ENCODE measurements around the gene SSBP3. TPM values are rescaled to one million over a fixed set of nuclear protein-coding genes. Genes with fewer than 3 reads are reported as not detected.

The SSBP3 gene
- total and polyA plus RNA-seq, 2 experiments from 2014 or later = 6.2 to 19.9 TPM

GRCh38 chr1:54379555-54380289, 26.5 kb downstream of the SSBP3 start:
- DNase-seq = no peak
- Histone ChIP-seq H3K27me3 (replicated peaks; ENCODE audit: insufficient read depth) (no peaks in the 10 kb centered on the region), H3K4me3 (no peak overlapping the region), H3K4me1 (ENCODE audit: insufficient read depth) (peaks cover 12% of the 10 kb centered on the region), H2AFZ (no peak overlapping the region), H3F3A (ENCODE audit: insufficient read depth) (peaks cover 8% of the 10 kb centered on the region; the same call in 1 of the 2 replicates), H3K9me2 (ENCODE audit: insufficient read depth) (no peaks in the 10 kb centered on the region), H3K79me2 (ENCODE audit: insufficient read depth) (peaks cover 87% of the 10 kb centered on the region), H4K20me1 (ENCODE audit: insufficient read depth) (no peaks in the 10 kb centered on the region), H3K27ac (no peak overlapping the region), H3K4me2 (ENCODE audit: unreplicated experiment) (no peak overlapping the region), H3K36me3 (ENCODE audit: low read depth) (no peaks in the 10 kb centered on the region), H3K9me3 (ENCODE audit: low read depth) (no peaks in the 10 kb centered on the region), H3K9ac (no peak overlapping the region)
- WGBS, 2 experiments (ENCODE audit: low coverage in 1 of 2, low lambda C conversion rate in 2 of 2, missing lambda C conversion rate in 2 of 2) = 84 to 87% methylated on average over 21 to 23 of the region's 23 CpGs
- TF ChIP-seq EZH2 (IDR thresholded peaks at IDR 0.05; ENCODE audit: insufficient read depth, poor library complexity, severe bottlenecking) (no peak), EZH2phosphoT487 (IDR thresholded peaks at IDR 0.05; ENCODE audit: insufficient read depth, low read depth) (no peak)
- in situ Hi-C loops (cut with MboI) = no loop called here

- no peak overlapping the region for H3K9ac ChIP-seq
These were observed 27.2 kb downstream of the SSBP3 start for GRCh38 chr1:54378874-54379554.

GRCh38 chr1:54378157-54378873, 27.9 kb downstream of the SSBP3 start:
- Histone ChIP-seq H2AFZ (no peak overlapping the region), H4K20me1 (ENCODE audit: insufficient read depth) (no peaks in the 10 kb centered on the region), H3K9ac (no peak overlapping the region), H3K36me3 (ENCODE audit: low read depth) (no peaks in the 10 kb centered on the region), H3K4me2 (ENCODE audit: unreplicated experiment) (no peak overlapping the region), H3K4me3 (no peak overlapping the region), H3K9me3 (ENCODE audit: low read depth) (no peaks in the 10 kb centered on the region), H3K27me3 (replicated peaks; ENCODE audit: insufficient read depth) (no peaks in the 10 kb centered on the region), H3K9me2 (ENCODE audit: insufficient read depth) (no peaks in the 10 kb centered on the region), H3K4me1 (ENCODE audit: insufficient read depth) (peaks cover 7% of the 10 kb centered on the region; the same call in 1 of the 2 replicates), H3K79me2 (ENCODE audit: insufficient read depth) (peaks cover 88% of the 10 kb centered on the region), H3F3A (ENCODE audit: insufficient read depth) (0 out of 2 replicates have a peak, but pooled peaks cover 2% of the 10 kb centered on the region), H3K27ac (no peak overlapping the region)
- TF ChIP-seq EZH2phosphoT487 (IDR thresholded peaks at IDR 0.05; ENCODE audit: insufficient read depth, low read depth) (no peak), EZH2 (IDR thresholded peaks at IDR 0.05; ENCODE audit: insufficient read depth, poor library complexity, severe bottlenecking) (no peak)
- WGBS, 2 experiments (ENCODE audit: low coverage in 1 of 2, low lambda C conversion rate in 2 of 2, missing lambda C conversion rate in 2 of 2) = 86 to 88% methylated on average over 16 to 17 of the region's 17 CpGs
- in situ Hi-C loops (cut with MboI) = no loop called here
- DNase-seq = no peak

More at GRCh38 chr1:54378874-54379554, 27.2 kb downstream of the SSBP3 start:
- Histone ChIP-seq H3K9me3 (ENCODE audit: low read depth) (no peaks in the 10 kb centered on the region), H3K79me2 (ENCODE audit: insufficient read depth) (peaks cover 88% of the 10 kb centered on the region), H3K4me2 (ENCODE audit: unreplicated experiment) (no peak overlapping the region), H2AFZ (no peak overlapping the region), H3K4me1 (ENCODE audit: insufficient read depth) (peaks cover 7% of the 10 kb centered on the region; the same call in 1 of the 2 replicates), H3F3A (ENCODE audit: insufficient read depth) (0 out of 2 replicates have a peak, but pooled peaks cover 2% of the 10 kb centered on the region), H3K27ac (no peak overlapping the region), H3K9me2 (ENCODE audit: insufficient read depth) (no peaks in the 10 kb centered on the region), H3K4me3 (no peak overlapping the region), H4K20me1 (ENCODE audit: insufficient read depth) (no peaks in the 10 kb centered on the region), H3K27me3 (replicated peaks; ENCODE audit: insufficient read depth) (no peaks in the 10 kb centered on the region), H3K36me3 (ENCODE audit: low read depth) (no peaks in the 10 kb centered on the region)
- in situ Hi-C loops (cut with MboI) = no loop called here
- no peak for DNase-seq
- 93 to 97% methylated on average over 14 to 16 of the region's 16 CpGs for WGBS, 2 experiments (ENCODE audit: low coverage in 1 of 2, low lambda C conversion rate in 2 of 2, missing lambda C conversion rate in 2 of 2)
- no peak for TF ChIP-seq EZH2 (IDR thresholded peaks at IDR 0.05; ENCODE audit: insufficient read depth, poor library complexity, severe bottlenecking)
- no peak for TF ChIP-seq EZH2phosphoT487 (IDR thresholded peaks at IDR 0.05; ENCODE audit: insufficient read depth, low read depth)

- H4K20me1 ChIP-seq (ENCODE audit: insufficient read depth) = no peaks in the 10 kb centered on the region
- H3K79me2 ChIP-seq (ENCODE audit: insufficient read depth) = peaks cover 89% of the 10 kb centered on the region
- no peaks in the 10 kb centered on the region for H3K9me2 ChIP-seq (ENCODE audit: insufficient read depth)
- WGBS, 2 experiments (ENCODE audit: low coverage in 1 of 2, low lambda C conversion rate in 2 of 2, missing lambda C conversion rate in 2 of 2) = 91 to 92% methylated on average over 8 of the region's 8 CpGs
- H3K4me2 ChIP-seq (ENCODE audit: unreplicated experiment) = no peak overlapping the region
- in situ Hi-C loops (cut with MboI) = no loop called here
- H3K9me3 ChIP-seq (ENCODE audit: low read depth) = no peaks in the 10 kb centered on the region
- 0 out of 2 replicates have a peak, but pooled peaks cover 2% of the 10 kb centered on the region for H3F3A ChIP-seq (ENCODE audit: insufficient read depth)
- H3K4me3 ChIP-seq = no peak overlapping the region
- H3K9ac ChIP-seq = no peak overlapping the region
- H2AFZ ChIP-seq = no peak overlapping the region
- no peak overlapping the region for H3K27ac ChIP-seq
- DNase-seq = peak; percentile 18
- no peak for TF ChIP-seq EZH2 (IDR thresholded peaks at IDR 0.05; ENCODE audit: insufficient read depth, poor library complexity, severe bottlenecking)
- no peak for TF ChIP-seq EZH2phosphoT487 (IDR thresholded peaks at IDR 0.05; ENCODE audit: insufficient read depth, low read depth)
- H3K4me1 ChIP-seq (ENCODE audit: insufficient read depth) = peaks cover 7% of the 10 kb centered on the region; the same call in 1 of the 2 replicates
- no peaks in the 10 kb centered on the region for H3K36me3 ChIP-seq (ENCODE audit: low read depth)
- H3K27me3 ChIP-seq (replicated peaks; ENCODE audit: insufficient read depth) = no peaks in the 10 kb centered on the region
These were observed 29.0 kb downstream of the SSBP3 start for GRCh38 chr1:54377040-54377691.
